CD4-positive, alpha-beta T cell treated with Interleukin-10 for 1 hour (primary cell): ENCODE measurements around the gene LRRIQ1.

Experiments
- DNase-seq: peaks from one replicate; pipeline ENCODE4 v3.0.0-alpha.2; 2020

The LRRIQ1 gene

DNA sequence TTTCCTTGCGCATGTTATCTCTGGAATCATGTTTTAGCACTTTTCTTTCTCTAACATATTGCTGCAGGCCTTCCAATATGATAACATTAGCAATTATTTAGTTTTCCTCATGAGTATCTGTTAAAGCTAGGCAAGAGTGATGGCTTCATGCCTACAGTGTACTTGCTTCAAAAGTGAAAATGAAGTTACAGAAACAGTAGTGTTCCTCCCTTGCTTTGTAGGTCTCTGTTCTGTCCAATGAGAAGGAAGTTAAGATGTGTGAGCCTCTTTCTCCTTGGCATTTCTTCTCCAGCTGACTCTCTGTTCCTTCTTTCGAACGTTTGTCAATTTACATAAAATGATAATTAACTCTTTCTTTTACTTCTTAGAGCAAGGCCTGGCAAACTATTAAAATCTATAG lies 22.2 kb downstream of the LRRIQ1 start:
- no peak for DNase-seq

DNA sequence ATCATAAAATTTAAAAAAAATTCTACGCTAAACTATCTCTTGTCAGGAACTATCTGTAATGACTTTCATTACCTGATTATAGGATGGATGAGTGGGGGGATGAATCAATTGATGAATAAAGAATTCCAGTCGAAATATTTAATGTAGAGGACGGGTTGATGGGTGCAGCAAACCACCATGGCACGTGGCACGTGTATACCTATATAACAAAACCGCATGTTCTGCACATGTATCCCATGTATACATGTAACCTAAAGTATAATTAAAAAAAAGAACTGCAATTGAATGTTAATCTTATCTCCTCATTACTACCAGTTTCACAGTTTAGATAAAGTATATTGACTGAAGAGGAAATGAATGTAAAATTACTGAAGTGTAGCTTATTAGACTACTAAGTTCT lies 23.4 kb downstream of the LRRIQ1 start:
- DNase-seq, result no peak

- no peak for DNase-seq
Observed at GRCh38 chr12:85060916-85061315, 24.8 kb downstream of the LRRIQ1 start.

DNA sequence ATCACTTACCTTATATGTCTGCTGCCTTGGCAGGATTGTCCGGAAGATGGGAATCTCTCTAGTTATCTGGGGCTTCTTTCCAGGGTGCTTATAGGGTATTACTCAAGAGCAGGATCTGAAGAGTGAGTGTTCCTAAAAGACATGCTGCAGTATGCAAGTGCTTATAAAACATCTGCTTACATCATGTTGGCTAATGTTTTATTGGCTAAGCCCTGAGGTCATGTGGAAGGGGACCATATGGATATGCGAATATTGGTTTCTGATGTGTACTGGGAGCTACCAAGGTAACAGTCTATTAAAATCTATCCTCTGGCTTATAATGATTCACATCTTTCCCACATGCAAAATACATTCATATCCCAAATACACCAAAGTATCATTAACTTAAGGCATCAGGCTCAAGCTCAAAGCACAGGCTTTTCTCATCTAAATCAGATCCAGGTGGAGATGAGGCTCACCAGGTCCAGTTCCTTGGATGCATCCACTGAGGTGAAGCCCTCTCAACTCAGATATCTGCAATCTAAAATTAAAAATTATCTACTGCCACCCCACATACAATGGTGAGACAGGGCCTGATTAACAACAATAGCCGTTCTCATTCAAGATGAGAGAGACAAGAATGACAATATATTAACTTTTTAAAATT lies 29.8 kb downstream of the LRRIQ1 start:
- no peak for DNase-seq

DNA sequence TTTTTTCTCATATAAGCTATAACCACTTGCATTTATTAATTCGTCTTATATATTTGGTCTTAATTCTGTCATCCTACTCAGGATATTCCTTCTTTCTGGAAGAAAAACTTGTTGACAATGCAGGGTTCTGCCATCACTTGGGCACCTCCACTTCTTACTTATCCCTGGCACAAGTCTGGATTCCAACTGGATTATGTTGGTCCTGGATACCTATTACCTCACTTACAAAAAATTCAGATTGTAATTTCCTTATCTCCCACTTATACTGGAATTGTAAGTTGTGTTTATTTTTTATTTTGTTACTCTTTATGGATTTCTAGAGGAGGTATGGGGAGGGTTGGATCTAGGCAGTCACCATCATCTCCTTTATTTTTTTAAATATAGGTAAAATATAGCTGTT lies 36.7 kb downstream of the LRRIQ1 start:
- DNase-seq, result no peak

DNA sequence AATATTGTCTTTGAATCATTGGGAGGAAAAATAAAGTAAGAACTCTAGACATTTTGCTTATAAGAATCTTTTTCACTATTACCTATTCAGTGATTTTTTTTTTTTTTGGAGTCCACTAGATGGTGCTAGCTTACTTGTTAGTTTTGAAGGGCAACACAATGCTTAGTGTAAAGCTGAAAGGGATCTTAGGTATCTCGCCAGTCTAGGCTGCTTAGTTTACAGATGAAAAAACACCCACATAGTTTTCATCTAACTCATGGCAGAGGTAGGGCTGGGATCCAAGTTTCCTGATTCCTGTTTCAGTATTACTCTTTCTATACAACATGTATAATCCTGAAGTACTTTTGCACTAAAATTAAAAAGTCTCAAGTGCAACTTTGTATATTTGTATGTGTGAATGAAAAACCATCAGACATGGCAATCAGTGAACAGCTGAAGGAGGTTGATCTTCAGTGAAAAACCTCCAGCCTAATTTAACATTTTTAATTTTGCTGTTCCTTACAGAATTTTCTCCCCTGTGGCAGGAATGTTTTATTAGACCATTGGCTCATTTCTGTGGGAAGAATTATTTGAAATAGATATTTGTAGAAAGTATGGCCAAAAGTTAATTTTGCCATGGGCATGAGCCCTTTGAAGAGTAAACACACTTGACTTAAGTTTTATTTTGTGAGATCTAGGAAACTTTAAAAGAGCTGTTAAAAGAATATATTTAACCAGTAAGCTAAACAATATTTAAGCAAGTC lies 40.7 kb downstream of the LRRIQ1 start:
- DNase-seq, result no peak

- no peak for DNase-seq
Observed at GRCh38 chr12:85085066-85085465, 48.9 kb downstream of the LRRIQ1 start.

- DNase-seq, result no peak
Observed at GRCh38 chr12:85089792-85090191, 53.6 kb downstream of the LRRIQ1 start.

GRCh38 chr12:85092814-85093370 lies 56.7 kb downstream of the LRRIQ1 start:
- no peak for DNase-seq

DNA sequence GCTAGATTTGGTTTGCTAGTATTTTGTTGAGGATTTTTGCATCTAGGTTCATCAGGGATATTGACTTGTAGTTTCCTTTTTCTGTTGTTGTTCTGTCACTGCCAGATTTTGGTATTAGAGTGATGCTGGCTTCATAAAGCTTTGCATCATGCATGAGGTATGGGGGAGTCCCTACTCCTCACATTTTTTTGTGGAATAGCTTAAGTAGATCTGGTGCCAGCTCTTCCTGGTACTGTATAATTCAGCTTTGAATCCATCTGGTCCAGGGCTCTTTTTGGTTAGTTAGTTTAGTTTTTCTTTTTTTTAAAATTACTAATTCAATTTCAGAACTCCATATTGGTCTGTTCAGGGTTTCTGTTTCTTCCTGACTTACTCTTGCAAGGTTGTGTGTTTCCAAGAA lies 59.4 kb downstream of the LRRIQ1 start:
- no peak for DNase-seq

GRCh38 chr12:85130646-85131045 lies 94.5 kb downstream of the LRRIQ1 start:
- DNase-seq, result no peak

- no peak for DNase-seq
Observed at GRCh38 chr12:85138833-85139232, 102.7 kb downstream of the LRRIQ1 start.

DNA sequence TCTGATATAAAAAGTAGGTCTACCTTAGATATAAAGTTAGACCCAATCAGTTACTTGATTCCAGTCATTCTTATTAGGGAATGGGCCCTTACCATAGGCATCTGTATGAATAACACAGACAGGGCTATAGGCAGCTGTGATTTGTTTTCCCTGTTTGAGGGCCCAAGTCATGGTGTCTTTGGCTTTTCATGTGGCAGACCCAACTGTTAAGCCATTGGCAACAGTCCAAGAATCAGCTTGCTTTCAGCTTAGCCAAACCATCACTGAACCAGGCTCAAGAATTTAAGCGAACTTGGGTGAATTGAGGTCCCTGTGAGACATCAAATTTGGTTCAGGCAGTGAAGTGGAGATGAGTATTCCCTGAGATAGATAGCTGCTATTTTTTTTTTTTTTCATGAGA lies 111.2 kb downstream of the LRRIQ1 start:
- no peak for DNase-seq

- DNase-seq, result no peak
Observed at GRCh38 chr12:85152311-85152729, 116.2 kb downstream of the LRRIQ1 start.

- no peak for DNase-seq
Observed at GRCh38 chr12:85155791-85156190, 119.6 kb downstream of the LRRIQ1 start.

- DNase-seq, result no peak
Observed at GRCh38 chr12:85156569-85156968, 120.4 kb downstream of the LRRIQ1 start.

DNA sequence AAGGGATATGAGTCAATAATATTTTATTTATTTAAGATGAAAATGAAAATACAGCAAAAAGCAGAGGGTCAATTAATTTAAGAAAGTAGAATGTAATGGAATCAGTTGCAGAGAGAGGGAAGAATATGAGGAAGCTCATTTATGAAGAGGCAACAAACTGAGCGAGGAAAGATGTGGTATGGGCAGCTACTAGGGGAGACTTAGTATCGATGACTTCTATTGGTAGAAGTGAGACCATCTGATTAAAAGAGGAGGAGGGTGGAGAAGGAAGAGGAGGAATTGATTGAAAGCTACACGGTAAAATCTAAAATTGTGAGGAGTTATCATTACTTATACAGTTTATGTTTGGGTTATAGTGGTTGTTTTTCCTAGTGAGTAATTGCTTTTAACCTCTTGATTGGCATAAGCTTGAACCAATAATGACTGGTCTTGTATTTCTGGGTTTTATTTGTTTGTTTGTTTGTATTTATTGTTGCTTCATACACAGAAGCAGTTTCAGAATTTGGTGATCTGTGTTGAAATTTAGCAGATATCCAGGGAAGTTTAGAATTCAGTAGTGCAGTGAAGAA lies 121.0 kb downstream of the LRRIQ1 start:
- no peak for DNase-seq

GRCh38 chr12:85163752-85164321 lies 127.7 kb downstream of the LRRIQ1 start:
- no peak for DNase-seq

DNA sequence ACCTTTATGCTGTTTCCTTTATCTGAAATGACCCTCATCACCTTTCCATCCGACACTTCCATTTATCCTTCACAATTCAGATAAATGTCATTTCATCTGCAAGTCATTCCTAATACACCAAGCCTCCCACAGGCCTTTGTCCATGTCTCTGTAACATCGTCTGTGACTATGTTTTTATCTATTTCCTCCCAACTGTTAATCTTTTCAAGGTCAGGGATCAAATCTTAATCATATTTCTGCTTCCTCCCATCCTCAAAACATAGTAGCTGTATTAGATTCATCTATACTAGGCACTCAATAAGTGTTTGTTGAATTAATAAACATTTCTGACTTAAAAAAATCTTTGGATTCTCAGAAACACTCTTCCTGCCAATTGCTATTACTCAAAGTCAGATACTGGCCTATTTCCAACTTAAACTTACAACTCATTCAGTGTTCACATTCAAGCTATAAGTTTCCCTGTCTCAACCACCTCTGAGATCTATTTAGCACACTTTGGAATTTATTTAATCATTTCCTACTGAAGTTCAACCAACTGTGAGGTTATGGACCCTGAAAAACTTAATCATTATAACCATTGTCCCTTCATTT lies 143.6 kb downstream of the LRRIQ1 start:
- no peak for DNase-seq

DNA sequence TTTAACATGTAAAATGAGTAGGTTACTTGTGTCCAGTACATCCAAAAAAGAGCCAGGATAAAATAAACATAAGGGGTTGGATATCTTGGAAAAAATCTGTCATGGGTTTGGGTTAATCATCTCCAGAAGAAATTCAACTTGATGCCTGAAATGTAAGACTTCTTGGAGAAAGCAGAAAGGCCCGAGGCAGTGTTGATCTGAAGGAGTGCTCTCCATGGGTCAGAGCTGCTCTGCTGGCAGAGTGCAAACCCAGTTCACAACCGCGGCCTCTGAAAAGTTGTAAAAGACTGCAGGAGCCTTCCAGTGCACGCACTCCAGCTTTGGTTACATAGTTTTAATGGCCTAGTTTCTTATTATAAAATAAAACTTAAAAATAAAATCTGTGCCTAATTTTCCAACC lies 146.5 kb downstream of the LRRIQ1 start:
- no peak for DNase-seq

DNA sequence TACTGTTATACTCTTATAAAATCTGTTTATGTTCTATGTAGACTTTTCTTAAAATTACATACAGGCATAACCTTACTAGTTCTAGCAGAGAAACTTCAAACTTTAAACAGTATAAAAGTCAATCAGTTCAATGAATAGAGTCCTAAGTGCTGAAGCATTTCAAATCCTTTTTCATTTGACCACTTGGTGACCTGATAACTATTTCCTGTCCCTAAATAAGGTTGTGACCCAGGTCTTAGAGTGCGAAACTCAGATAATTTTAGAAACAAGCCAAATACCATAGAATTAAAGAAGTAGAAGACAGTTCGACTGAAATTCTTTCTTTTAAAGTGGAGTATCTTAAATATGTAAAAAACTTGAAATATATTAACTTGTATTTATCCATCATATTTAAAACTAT lies 147.7 kb downstream of the LRRIQ1 start:
- no peak for DNase-seq

GRCh38 chr12:85186236-85186635 lies 150.1 kb downstream of the LRRIQ1 start:
- DNase-seq, result no peak

DNA sequence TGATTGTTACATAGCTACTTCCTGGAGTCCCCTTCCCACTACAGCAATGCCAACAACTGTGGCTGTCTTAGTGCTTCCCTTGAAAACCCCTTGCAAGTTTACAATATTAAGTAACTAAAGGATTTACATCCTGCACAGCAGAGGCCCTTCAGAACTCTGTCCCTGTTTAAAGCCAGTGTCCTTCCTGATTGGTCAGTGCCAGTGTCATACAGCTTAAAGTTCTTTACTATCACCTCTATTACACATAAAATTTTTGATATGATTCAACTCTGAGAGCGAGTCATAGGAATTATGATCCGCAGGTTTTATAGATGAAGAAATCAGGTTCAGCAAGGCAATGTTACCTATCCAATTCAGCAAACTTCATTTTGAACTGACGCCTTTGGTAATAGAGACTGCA lies 152.5 kb downstream of the LRRIQ1 start:
- DNase-seq, result no peak
